Lung (tissue), 12 donors: Measurements from ENCODE around the gene PTPN7. TPM values are rescaled to one million over a fixed set of nuclear protein-coding genes. Genes with fewer than 3 reads are reported as not detected.
"Not testable (repeated sequence)": the region's sequence is repeated elsewhere in the genome, so short reads cannot be mapped to it uniquely, and the experiment has no call there.

Experiments used
- ATAC-seq: fragments of 200-7000 bp; cut with Tn5 transposase; one replicate; pipeline ENCODE4 v1.9.1; 2020; ENCODE audit warnings: moderate number of reproducible peaks; ENCODE audit not compliant: insufficient read depth, low FRiP score
- DNase-seq, 3 donors: peaks; one replicate each; pipeline ENCODE4 v3.0.0-alpha.2; 2013 to 2017
- H3K27ac ChIP-seq, 2 donors: one replicate each; pipeline ENCODE4 v1.5.1; 2013; ENCODE audit warnings: mild to moderate bottlenecking in 2 of 2, moderate library complexity in 2 of 2, control low read depth in 1 of 2, inconsistent platforms in 1 of 2, low read depth in 1 of 2, low read length in 1 of 2
- H3K27me3 ChIP-seq, 3 donors: one replicate each; pipeline ENCODE4 v1.5.1; 2013; ENCODE audit warnings: low read length in 2 of 3; ENCODE audit not compliant: control insufficient read depth in 3 of 3, insufficient read depth in 3 of 3
- H3K36me3 ChIP-seq, 4 donors: one replicate each; pipeline ENCODE4 v1.5.1; 2013; ENCODE audit warnings: low read length in 4 of 4, mild to moderate bottlenecking in 1 of 4, moderate library complexity in 1 of 4; ENCODE audit not compliant: control insufficient read depth in 4 of 4, insufficient read depth in 4 of 4
- H3K4me1 ChIP-seq, 5 donors: one replicate each; pipeline ENCODE4 v1.5.1; 2013; ENCODE audit warnings: low read length in 5 of 5, mild to moderate bottlenecking in 2 of 5, moderate library complexity in 1 of 5; ENCODE audit not compliant: control insufficient read depth in 5 of 5, insufficient read depth in 5 of 5
- H3K4me3 ChIP-seq: one replicate; pipeline ENCODE4 v1.5.1; 2013; ENCODE audit warnings: mild to moderate bottlenecking, control low read depth, moderate library complexity
- H3K9ac ChIP-seq, 2 donors: one replicate each; pipeline ENCODE4 v1.5.1; 2013; ENCODE audit warnings: low read length in 2 of 2, control low read depth in 1 of 2; ENCODE audit not compliant: insufficient read depth in 1 of 2
- H3K9me3 ChIP-seq, 4 donors: one replicate each; pipeline ENCODE4 v1.5.1; 2013; ENCODE audit warnings: low read length in 3 of 4, mild to moderate bottlenecking in 1 of 4, moderate library complexity in 1 of 4; ENCODE audit not compliant: control insufficient read depth in 4 of 4, insufficient read depth in 3 of 4
- WGBS, 2 donors: extraction: QIAGEN DNeasy Blood & Tissue Kit; methylation state at CpG; one replicate each; pipeline ENCODE4 v1.1.7; 2013; 5-methylcytosine and 5-hydroxymethylcytosine counted together
- polyA plus RNA-seq, 2 donors: library from polyadenylated mRNA; stranded (reverse); fragments of 200-250 nt; gene quantifications; one replicate each; pipeline ENCODE4 v1.2.1, GENCODE V29; 2013
- total RNA-seq, 2 donors: library from RNA; depleted of rRNA in 1 of 2; stranded (reverse); fragments of >200 nt in 1 of 2; gene quantifications; one replicate each; pipeline ENCODE4 v1.2.1, GENCODE V29; 2014 to 2021
- TF ChIP-seq, protein P1 (sequence below): IDR thresholded peaks from 2 replicates; pipeline ENCODE4 v1.5.1; 2012; ENCODE audit warnings: mild to moderate bottlenecking; ENCODE audit errors: control extremely low read depth, extremely low read depth
- donor health status: control.
- donor health status: control.
- donor health status: Bipolar disorder and iron deficiency.
- donor health status: healthy.
- donor health status: DM: yes; HTN: yes; CAD: no.

Gene PTPN7
- total and polyA plus RNA-seq, 4 donors = 2.9 to 14.0 (median 5.7) TPM

DNA sequence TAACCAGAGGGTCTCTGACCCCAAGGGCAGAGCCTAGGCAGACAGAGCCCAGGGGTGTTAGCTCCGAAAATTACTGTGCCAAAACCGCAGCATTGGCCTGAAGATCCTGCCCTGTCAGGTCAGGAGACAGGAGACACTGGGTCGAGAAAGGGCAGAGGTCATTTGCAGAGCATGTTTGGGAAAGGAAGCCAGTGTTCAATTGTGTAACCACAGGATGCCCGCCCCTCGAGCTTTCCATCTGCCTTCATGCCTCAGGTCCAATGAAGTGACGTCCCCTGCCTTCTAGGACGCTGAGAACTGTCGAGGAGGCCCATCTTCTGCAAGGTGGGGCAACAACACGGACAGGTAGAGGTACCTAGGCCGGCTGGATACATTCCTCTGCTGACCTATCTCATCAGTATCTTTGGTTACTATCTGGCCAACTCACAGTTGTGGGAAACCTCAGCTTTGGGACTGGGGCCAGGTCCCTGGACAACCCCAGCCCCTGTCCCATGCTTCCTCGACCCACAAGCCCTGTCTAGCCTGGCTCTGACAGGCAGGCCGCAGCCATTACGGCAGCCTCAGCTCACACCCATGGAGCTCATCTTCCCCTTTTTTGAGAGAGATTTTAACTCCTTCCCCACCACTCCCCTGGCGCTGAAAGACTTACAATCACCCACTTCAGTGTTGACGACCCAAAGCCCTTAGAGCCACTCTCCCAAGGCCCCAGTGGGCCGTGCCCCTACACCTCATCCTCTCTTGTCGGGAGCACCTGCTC, 17.2 kb downstream of the PTPN7 start:
- peak overlapping the region in 1 of 2 donors; percentile 20 for H3K9ac ChIP-seq
- H3K27ac ChIP-seq = peak overlapping the region; percentile 95 to 96
- H3K4me3 ChIP-seq = peak overlapping the region; percentile 95
- peak in 1 of 3 donors; percentile 36 for DNase-seq
- ATAC-seq = peak; percentile 29
- H3K36me3 ChIP-seq = peaks cover 0 to 2% (median 0%) of the 10 kb centered on the region in 4 donors
- no peaks in the 10 kb centered on the region for H3K9me3 ChIP-seq
- no peaks in the 10 kb centered on the region for H3K27me3 ChIP-seq
- WGBS, 2 donors = 4 to 5% methylated on average over 17 of the region's 17 CpGs
- TF ChIP-seq, protein P1, sequence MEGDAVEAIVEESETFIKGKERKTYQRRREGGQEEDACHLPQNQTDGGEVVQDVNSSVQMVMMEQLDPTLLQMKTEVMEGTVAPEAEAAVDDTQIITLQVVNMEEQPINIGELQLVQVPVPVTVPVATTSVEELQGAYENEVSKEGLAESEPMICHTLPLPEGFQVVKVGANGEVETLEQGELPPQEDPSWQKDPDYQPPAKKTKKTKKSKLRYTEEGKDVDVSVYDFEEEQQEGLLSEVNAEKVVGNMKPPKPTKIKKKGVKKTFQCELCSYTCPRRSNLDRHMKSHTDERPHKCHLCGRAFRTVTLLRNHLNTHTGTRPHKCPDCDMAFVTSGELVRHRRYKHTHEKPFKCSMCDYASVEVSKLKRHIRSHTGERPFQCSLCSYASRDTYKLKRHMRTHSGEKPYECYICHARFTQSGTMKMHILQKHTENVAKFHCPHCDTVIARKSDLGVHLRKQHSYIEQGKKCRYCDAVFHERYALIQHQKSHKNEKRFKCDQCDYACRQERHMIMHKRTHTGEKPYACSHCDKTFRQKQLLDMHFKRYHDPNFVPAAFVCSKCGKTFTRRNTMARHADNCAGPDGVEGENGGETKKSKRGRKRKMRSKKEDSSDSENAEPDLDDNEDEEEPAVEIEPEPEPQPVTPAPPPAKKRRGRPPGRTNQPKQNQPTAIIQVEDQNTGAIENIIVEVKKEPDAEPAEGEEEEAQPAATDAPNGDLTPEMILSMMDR = no peak
- H3K4me1 ChIP-seq = peaks cover 0 to 18% (median 3%) of the 10 kb centered on the region in 5 donors

DNA sequence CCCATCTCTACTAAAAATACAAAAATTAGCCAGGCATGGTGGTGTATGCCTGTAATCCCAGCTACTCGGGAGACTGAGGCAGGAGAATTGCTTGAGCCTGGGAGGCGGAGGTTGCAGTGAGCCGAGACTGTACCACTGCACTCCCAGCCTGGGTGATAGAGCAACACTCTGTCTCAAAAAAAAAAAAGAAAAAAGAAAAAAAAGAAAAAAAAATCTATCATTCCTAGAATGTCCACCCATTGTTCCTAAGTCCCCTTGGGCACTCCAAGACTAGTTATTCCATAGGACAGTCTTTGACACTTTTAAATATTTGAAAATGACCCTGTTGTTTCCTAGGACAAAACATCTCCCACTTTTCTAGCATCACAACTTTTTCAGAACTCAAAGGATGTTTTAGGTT, 18.9 kb downstream of the PTPN7 start:
- H3K9ac ChIP-seq, ATAC-seq, H3K27ac ChIP-seq, H3K36me3 ChIP-seq, H3K27me3 ChIP-seq, H3K4me3 ChIP-seq, H3K9me3 ChIP-seq, DNase-seq: not testable (repeated sequence)
- H3K4me1 ChIP-seq = peaks cover 0 to 18% (median 3%) of the 10 kb centered on the region in 5 donors
- WGBS, 2 donors = 91 to 96% methylated on average over 3 of the region's 3 CpGs

DNA sequence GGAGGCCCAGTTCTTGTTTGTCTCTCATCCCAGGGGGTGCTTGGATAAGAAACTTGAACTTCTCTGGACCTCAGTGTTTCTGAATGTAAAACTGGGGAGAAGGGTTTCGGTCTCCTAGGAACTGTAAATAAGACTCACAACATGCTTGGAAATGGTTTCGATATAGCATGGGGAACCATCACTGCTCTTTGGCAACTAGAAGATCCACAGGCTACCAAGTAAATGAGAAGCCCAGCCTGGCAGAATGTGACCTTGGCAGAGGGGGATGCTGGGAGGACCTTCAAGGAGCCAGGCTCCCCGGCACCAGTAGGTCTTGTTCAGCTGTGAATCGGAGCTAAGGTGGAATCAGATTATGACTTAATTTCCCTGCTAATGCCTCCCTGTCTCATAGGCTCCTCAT, 19.6 kb downstream of the PTPN7 start:
- Histone ChIP-seq H3K9me3 (no peaks in the 10 kb centered on the region), H3K36me3 (peaks cover 0 to 10% (median 1%) of the 10 kb centered on the region in 4 donors), H3K9ac (no peak overlapping the region), H3K4me1 (peaks cover 0 to 18% (median 3%) of the 10 kb centered on the region in 5 donors), H3K27me3 (no peaks in the 10 kb centered on the region), H3K27ac (no peak overlapping the region), H3K4me3 (no peak overlapping the region)
- ATAC-seq (no peak), DNase-seq (no peak)
- TF ChIP-seq, protein P1 = no peak
- WGBS, 2 donors = 86 to 96% methylated on average over 4 of the region's 4 CpGs

DNA sequence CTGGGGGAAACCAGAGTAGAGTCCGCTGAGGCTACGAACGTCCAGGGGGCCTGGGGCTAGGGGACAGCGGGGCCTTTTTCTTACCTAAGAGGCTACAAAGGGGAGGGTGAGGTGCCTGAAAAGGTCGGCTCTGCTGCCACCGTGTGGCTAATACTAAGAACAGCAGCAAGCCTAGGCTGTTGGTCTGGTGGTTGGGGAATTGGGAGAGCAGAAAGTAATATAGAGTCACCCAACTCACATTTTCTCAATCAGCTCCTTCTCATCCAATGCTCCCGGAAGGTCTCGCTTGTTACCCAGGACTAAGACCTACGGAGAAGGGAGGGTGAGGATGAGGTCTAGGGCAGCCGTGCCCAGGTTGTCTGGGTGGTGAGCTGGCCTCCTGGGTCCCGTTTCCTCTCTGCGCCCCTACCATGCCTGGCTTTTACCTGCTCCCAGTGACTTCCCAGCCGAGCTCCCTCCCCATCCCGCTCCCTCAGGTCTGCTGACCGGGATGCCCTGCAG, 25.1 kb downstream of the PTPN7 start:
- H3K9ac ChIP-seq = no peak overlapping the region
- no peaks in the 10 kb centered on the region for H3K9me3 ChIP-seq
- 41 to 53% methylated on average over 15 of the region's 15 CpGs for WGBS, 2 donors
- DNase-seq (peak; percentile 60 to 79 (median 74)), ATAC-seq (peak; percentile 78)
- H3K36me3 ChIP-seq = peaks cover 5 to 36% (median 12%) of the 10 kb centered on the region in 4 donors
- TF ChIP-seq, protein P1 = peak; percentile 72
- H3K27me3 ChIP-seq = no peaks in the 10 kb centered on the region
- H3K4me1 ChIP-seq = peaks cover 0 to 27% (median 14%) of the 10 kb centered on the region in 5 donors
- H3K4me3 ChIP-seq = no peak overlapping the region
- H3K27ac ChIP-seq = no peak overlapping the region
